Prostate gland (tissue), 2 donors: ENCODE data around the gene KIF26B.

ENCODE experiments used
- POLR2AphosphoS5 ChIP-seq: sonication (generic); formaldehyde crosslinking; IDR thresholded peaks from one replicate; pipeline ENCODE4 v1.6.1; 2017; ENCODE audit warnings: antibody characterized with exemption
- TF ChIP-seq, protein P1 (sequence below), 4 experiments: fragments of 200-600 bp in 2 of 4; fragments of 450-650 bp in 2 of 4; sonication (generic) in 2 of 4; IDR thresholded peaks; 1 replicate in 3 of 4; 2 replicates in 1 of 4; pipeline ENCODE4 v1.5.1; 2016 to 2019; ENCODE audit warnings: antibody characterized with exemption in 4 of 4, mild to moderate bottlenecking in 2 of 4, moderate library complexity in 2 of 4

DNA sequence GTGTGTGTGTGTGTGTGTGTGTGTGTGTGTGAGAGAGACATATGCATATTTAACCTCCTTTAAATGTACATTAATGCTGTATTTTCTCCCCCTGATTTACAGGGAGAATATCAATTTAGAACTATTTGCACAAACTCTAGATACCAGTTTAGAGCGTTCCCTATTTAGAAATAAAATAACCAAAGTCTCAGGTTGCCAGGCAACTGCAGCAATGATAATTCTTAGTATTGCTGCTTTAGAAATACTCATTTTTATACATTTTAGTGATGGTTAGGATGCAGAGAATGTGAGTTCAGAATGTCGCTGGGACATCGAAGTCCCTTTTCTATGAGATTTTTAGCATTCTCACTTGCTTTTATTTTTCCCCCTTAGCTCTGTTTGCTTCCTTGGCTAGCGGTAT is 497.3 kb downstream of the KIF26B start:
- no peak for TF ChIP-seq POLR2AphosphoS5
- TF ChIP-seq, protein P1, sequence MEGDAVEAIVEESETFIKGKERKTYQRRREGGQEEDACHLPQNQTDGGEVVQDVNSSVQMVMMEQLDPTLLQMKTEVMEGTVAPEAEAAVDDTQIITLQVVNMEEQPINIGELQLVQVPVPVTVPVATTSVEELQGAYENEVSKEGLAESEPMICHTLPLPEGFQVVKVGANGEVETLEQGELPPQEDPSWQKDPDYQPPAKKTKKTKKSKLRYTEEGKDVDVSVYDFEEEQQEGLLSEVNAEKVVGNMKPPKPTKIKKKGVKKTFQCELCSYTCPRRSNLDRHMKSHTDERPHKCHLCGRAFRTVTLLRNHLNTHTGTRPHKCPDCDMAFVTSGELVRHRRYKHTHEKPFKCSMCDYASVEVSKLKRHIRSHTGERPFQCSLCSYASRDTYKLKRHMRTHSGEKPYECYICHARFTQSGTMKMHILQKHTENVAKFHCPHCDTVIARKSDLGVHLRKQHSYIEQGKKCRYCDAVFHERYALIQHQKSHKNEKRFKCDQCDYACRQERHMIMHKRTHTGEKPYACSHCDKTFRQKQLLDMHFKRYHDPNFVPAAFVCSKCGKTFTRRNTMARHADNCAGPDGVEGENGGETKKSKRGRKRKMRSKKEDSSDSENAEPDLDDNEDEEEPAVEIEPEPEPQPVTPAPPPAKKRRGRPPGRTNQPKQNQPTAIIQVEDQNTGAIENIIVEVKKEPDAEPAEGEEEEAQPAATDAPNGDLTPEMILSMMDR (IDR thresholded peaks at IDR 0.05), result no peak
